OCI-LY7 (cell line): Measurements from ENCODE around the gene GPLD1. TPM values are rescaled to one million over a fixed set of nuclear protein-coding genes. Genes with fewer than 3 reads are reported as not detected.

Source experiments
- BruUV-seq: library from RNA; stranded (reverse); fragments of 400-500 nt; replicated peaks from 2 replicates; lab custom pipeline; 2021; lab: Mats Ljungman, UMichigan
- CTCF ChIA-PET: fragments of 300-600 bp; sonication (Branson Sonifier 250); formaldehyde crosslinking; loops from one replicate; lab custom pipeline; 2022; ENCODE audit warnings: antibody characterized with exemption; ENCODE audit not compliant: unreplicated experiment; lab: Charles Lee
- POLR2A ChIA-PET: fragments of 300-600 bp; sonication (Branson Sonifier 250); formaldehyde crosslinking; loops from one replicate; lab custom pipeline; 2022; ENCODE audit warnings: antibody characterized with exemption; lab: Charles Lee
- DNase-seq: peaks from one replicate; pipeline ENCODE4 v3.0.0-alpha.2; 2015; ENCODE audit warnings: low spot score
- H2AFZ ChIP-seq: fragments of 200-600 bp; sonication (generic), shearing (Covaris generic); 2 replicates; pipeline ENCODE4 v1.6.1; 2014; ENCODE audit warnings: mild to moderate bottlenecking, antibody characterized with exemption, low read length, moderate library complexity
- H3K27ac ChIP-seq: fragments of 200-600 bp; sonication (generic); 2 replicates; pipeline ENCODE4 v1.5.1; 2014; ENCODE audit warnings: mixed run types, low read depth, mild to moderate bottlenecking, moderate library complexity, low read length, inconsistent platforms; ENCODE audit not compliant: poor library complexity, severe bottlenecking
- H3K36me3 ChIP-seq: fragments of 200-600 bp; sonication (generic); 2 replicates; pipeline ENCODE4 v1.6.1; 2014; ENCODE audit warnings: mild to moderate bottlenecking, antibody characterized with exemption, low read length, moderate library complexity, mixed read lengths; ENCODE audit not compliant: insufficient read depth
- H3K4me1 ChIP-seq: fragments of 200-600 bp; sonication (generic); 2 replicates; pipeline ENCODE4 v1.5.1; 2014; ENCODE audit warnings: mild to moderate bottlenecking, low read length; ENCODE audit not compliant: insufficient read depth, poor library complexity, severe bottlenecking
- H3K4me2 ChIP-seq: fragments of 200-600 bp; sonication (generic); 2 replicates; pipeline ENCODE4 v1.6.1; 2014; ENCODE audit warnings: mild to moderate bottlenecking, low read length
- H3K4me3 ChIP-seq: fragments of 200-600 bp; sonication (generic); 2 replicates; pipeline ENCODE4 v1.5.1; 2014; ENCODE audit warnings: mild to moderate bottlenecking, low read depth, low read length; ENCODE audit not compliant: poor library complexity, severe bottlenecking
- H3K79me2 ChIP-seq: fragments of 200-600 bp; sonication (generic); 2 replicates; pipeline ENCODE4 v1.6.1; 2016; ENCODE audit warnings: low read depth, mild to moderate bottlenecking, low read length, moderate library complexity, mixed read lengths; ENCODE audit not compliant: insufficient read depth
- H3K9me2 ChIP-seq: fragments of 200-600 bp; sonication (generic); 2 replicates; pipeline ENCODE4 v1.6.1; 2016; ENCODE audit warnings: mild to moderate bottlenecking, low read length, mixed read lengths; ENCODE audit not compliant: insufficient read depth
- H3K9me3 ChIP-seq: fragments of 200-600 bp; sonication (generic); 2 replicates; pipeline ENCODE4 v1.6.1; 2014; ENCODE audit warnings: mild to moderate bottlenecking, mixed run types, low read length, mixed read lengths
- H4K20me1 ChIP-seq: fragments of 200-600 bp; sonication (generic); 2 replicates; pipeline ENCODE4 v1.6.1; 2014; ENCODE audit warnings: mild to moderate bottlenecking, antibody characterized with exemption, low read length, moderate library complexity, mixed read lengths; ENCODE audit not compliant: insufficient read depth
- EZH2phosphoT487 ChIP-seq: fragments of 200-600 bp; sonication (generic); IDR thresholded peaks from 2 replicates; pipeline ENCODE4 v1.6.1; 2018; ENCODE audit warnings: low read depth, borderline replicate concordance, mild to moderate bottlenecking, mixed run types, antibody characterized with exemption, low read length, moderate library complexity, mixed read lengths
- intact Hi-C: fragments of 100-400 bp; cut with micrococcal nuclease; formaldehyde crosslinking; loops from one replicate; pipeline ENCODE4 v1.10.0; 2022; ENCODE audit not compliant: unreplicated experiment
- total RNA-seq, 2 experiments: library from RNA; depleted of rRNA in 1 of 2; stranded (reverse); fragments of >200 nt in 1 of 2; shearing (Covaris generic) in 1 of 2; gene quantifications; 2 replicates each; pipeline ENCODE4 v1.2.3, GENCODE V29; 2014 to 2022
- TF ChIP-seq, protein P1 (sequence below): fragments of 200-600 bp; sonication (generic); conservative IDR thresholded peaks from 2 replicates; pipeline ENCODE4 v1.5.1; 2014; ENCODE audit warnings: mild to moderate bottlenecking, antibody characterized with exemption, low read length, moderate library complexity, mixed read lengths

GPLD1 gene
- total RNA-seq, 2 experiments from 2014 or later: 55.6 to 60.7 TPM

DNA sequence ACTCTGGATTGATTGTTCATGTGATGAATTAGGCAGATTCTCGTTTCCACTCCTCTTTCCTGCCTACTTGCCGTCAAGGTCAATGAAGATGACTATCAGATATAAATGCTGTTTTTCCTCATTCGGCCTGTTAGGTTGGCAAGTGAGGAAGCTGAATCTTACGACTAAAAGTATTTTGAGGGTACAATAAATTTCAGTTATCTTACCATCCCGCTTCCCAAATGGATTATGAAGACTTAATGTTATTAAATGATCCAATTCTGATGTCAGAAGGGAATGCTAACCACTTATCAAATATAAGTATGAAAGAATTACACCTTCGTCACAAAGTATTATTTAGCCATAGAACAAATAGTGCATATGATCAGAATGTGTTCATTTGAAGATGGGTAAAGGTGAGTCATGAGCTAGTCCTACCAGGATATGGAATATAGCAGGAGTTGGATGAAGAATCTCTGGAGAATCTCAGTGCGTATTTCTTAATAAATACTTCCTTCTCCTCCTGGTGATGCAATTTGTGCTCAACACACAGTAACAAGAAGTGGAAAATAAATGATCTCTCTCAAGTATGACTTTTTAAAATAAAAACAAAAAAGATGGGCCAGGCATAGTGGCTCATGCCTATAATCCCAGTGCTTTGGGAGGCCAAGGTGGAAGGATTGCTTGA, 4.6 kb downstream of the GPLD1 start:
- DNase-seq: no peak
- H3K9me3 ChIP-seq: no peaks in the 10 kb centered on the region
- no TSS peak for BruUV-seq
- no peak overlapping the region for H2AFZ ChIP-seq
- no peak overlapping the region for H3K4me2 ChIP-seq
- H4K20me1 ChIP-seq: no peaks in the 10 kb centered on the region
- no peak for TF ChIP-seq EZH2phosphoT487
- TF ChIP-seq, protein P1, sequence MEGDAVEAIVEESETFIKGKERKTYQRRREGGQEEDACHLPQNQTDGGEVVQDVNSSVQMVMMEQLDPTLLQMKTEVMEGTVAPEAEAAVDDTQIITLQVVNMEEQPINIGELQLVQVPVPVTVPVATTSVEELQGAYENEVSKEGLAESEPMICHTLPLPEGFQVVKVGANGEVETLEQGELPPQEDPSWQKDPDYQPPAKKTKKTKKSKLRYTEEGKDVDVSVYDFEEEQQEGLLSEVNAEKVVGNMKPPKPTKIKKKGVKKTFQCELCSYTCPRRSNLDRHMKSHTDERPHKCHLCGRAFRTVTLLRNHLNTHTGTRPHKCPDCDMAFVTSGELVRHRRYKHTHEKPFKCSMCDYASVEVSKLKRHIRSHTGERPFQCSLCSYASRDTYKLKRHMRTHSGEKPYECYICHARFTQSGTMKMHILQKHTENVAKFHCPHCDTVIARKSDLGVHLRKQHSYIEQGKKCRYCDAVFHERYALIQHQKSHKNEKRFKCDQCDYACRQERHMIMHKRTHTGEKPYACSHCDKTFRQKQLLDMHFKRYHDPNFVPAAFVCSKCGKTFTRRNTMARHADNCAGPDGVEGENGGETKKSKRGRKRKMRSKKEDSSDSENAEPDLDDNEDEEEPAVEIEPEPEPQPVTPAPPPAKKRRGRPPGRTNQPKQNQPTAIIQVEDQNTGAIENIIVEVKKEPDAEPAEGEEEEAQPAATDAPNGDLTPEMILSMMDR: no peak
- no peaks in the 10 kb centered on the region for H3K4me1 ChIP-seq
- H3K4me3 ChIP-seq: no peak overlapping the region
- H3K79me2 ChIP-seq: peaks cover 6% of the 10 kb centered on the region; the same call in 1 of the 2 replicates
- H3K27ac ChIP-seq: no peak overlapping the region
- intact Hi-C loops: no loop called here
- H3K9me2 ChIP-seq: no peaks in the 10 kb centered on the region
- CTCF ChIA-PET: no interaction called here
- POLR2A ChIA-PET: interaction anchor here (1.6 kb wide), 1 partner anchor 26 kb away, joined by 3 read pairs; no protein-coding TSS in a partner anchor
- H3K36me3 ChIP-seq: peaks cover 83% of the 10 kb centered on the region

DNA sequence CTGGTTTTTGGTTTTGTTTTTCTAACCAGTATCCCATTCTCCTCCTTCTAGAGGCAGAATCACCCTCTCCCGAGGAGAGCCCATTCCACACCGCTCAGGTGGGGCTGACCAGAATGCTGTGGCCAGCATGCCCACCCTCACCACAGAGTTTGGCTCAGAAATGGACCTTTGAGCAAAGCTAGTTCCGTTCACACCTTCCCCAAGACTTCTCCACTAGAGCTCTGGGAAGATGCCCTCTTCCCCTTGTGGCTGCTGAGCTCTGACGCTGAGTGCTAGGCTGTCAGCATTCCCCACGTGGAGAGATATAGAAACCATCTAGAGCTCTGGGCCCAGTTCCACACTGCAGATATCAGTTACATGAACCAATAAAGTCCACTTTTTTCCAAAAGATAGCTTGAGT, 7.9 kb downstream of the GPLD1 start:
- Histone ChIP-seq H3K9me2 (no peaks in the 10 kb centered on the region), H3K36me3 (peaks cover 88% of the 10 kb centered on the region), H3K4me3 (no peak overlapping the region), H3K4me1 (no peaks in the 10 kb centered on the region), H3K27ac (no peak overlapping the region), H3K79me2 (no peaks in the 10 kb centered on the region; the same call in 1 of the 2 replicates), H2AFZ (no peak overlapping the region), H3K9me3 (no peaks in the 10 kb centered on the region), H4K20me1 (no peaks in the 10 kb centered on the region), H3K4me2 (no peak overlapping the region)
- TF ChIP-seq EZH2phosphoT487: no peak
- TF ChIP-seq, protein P1: no peak
- POLR2A ChIA-PET: no interaction called here
- no peak for DNase-seq
- no TSS peak for BruUV-seq
- CTCF ChIA-PET: no interaction called here
- intact Hi-C loops: no loop called here

DNA sequence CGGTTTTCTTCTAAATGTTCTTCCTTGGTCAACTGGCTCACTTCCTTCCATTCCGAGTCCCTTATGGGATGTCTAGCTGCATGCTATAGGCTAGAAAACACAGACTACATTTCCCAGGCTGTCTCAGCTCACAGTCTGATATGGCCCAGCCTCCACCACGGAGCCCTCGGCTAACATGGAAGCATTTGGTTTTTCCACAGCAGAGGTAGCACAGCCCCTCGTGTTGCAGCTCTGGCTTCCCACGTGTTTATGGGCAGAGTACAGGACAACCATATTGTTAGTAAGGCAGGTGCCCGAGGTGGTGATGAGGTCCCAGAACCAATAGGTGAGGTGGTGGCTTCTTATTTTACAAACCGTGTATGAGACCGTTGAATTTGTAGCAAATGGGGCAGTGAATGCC, 8.7 kb downstream of the GPLD1 start:
- ChIA-PET POLR2A (interaction anchor here (0.7 kb wide), 1 partner anchor 45 kb away, joined by 3 read pairs; no protein-coding TSS in a partner anchor), CTCF (no interaction called here)
- H3K27ac ChIP-seq: no peak overlapping the region

More for the DNA sequence above, 8.7 kb downstream of the GPLD1 start:
- TF ChIP-seq, protein P1: no peak
- no peak for TF ChIP-seq EZH2phosphoT487
- Histone ChIP-seq H3K9me3 (no peaks in the 10 kb centered on the region), H2AFZ (no peak overlapping the region), H3K9me2 (no peaks in the 10 kb centered on the region), H4K20me1 (no peaks in the 10 kb centered on the region), H3K79me2 (no peaks in the 10 kb centered on the region), H3K4me3 (no peak overlapping the region), H3K4me2 (no peak overlapping the region), H3K4me1 (no peaks in the 10 kb centered on the region), H3K36me3 (peaks cover 87% of the 10 kb centered on the region)
- no TSS peak for BruUV-seq
- intact Hi-C loops: no loop called here
- DNase-seq: no peak
